Measurements from ENCODE around the gene IGIP. TPM values are rescaled to one million over a fixed set of nuclear protein-coding genes. Genes with fewer than 3 reads are reported as not detected.
A peak's percentile ranks its signal among the peaks of the same experiment; 100 is the strongest.

Gene IGIP
- total and polyA plus RNA-seq, 2 of the 8 experiments (the other 6 are each of a cell fraction or from before 2014, with no cell fraction given), result 0.32 to 0.69 TPM

DNA sequence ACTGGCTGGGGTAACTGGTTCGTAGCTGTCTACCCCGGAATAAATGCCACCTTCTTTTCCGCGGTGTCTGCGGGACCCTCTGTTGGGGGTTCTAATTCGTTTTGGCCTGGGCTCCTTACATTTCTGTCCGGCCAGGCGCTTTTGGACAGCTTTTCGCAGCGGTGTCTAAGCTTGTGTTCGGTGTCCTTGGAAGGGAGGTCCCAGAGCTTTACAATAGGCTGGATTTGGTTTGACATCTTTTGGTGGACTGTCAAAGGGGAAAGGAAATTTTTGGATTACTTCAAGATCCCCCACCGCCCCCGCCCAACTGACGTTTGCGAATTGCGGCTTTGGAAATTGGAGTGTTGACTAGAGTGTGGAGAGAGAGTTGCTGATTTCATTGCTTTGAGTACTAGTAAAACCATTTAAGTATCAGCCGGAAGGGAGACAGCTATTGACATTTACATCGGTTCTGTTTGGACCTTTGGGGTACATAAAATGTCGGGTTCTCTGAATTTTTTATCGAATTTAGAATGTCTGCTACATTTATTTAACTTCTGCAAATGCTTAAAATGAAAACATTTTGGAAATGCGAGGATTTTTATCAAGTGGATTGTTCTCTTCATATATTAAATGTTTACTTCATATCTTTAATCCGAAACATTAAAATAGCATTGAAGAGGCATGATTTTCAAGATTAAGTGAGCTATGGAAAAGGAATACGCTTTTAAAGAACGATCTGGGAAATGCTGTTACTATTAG lies 16.5 kb upstream of the IGIP start (continued):
- TF ChIP-seq EZH2 (IDR thresholded peaks at IDR 0.05; ENCODE audit: low read depth, low read length, severe bottlenecking), result peak; percentile 75
- no peak for TF ChIP-seq NANOG (IDR thresholded peaks at IDR 0.05; ENCODE audit: insufficient read depth, low read depth, low read length, poor library complexity, severe bottlenecking)
- TF ChIP-seq CHD7 (IDR thresholded peaks at IDR 0.05; ENCODE audit: insufficient replicate concordance, low read length), result no peak
- TF ChIP-seq SUZ12 (IDR thresholded peaks at IDR 0.05; ENCODE audit: low read length), result peak; percentile 64
- TF ChIP-seq NRF1 (IDR thresholded peaks at IDR 0.05; ENCODE audit: low read depth, low read length), result no peak
- TF ChIP-seq KDM5A (IDR thresholded peaks at IDR 0.05; ENCODE audit: low read length), result no peak
- no peak for TF ChIP-seq TEAD4 (IDR thresholded peaks at IDR 0.05; ENCODE audit: low read depth, low read length)
- TF ChIP-seq, protein P1, sequence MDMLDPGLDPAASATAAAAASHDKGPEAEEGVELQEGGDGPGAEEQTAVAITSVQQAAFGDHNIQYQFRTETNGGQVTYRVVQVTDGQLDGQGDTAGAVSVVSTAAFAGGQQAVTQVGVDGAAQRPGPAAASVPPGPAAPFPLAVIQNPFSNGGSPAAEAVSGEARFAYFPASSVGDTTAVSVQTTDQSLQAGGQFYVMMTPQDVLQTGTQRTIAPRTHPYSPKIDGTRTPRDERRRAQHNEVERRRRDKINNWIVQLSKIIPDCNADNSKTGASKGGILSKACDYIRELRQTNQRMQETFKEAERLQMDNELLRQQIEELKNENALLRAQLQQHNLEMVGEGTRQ (IDR thresholded peaks at IDR 0.05; ENCODE audit: low read length), result no peak
- no peak for TF ChIP-seq SP2 (IDR thresholded peaks at IDR 0.05; ENCODE audit: low read length)

Data from H1 (cell line).